IPS DF 19.7 (cell line): ENCODE measurements around the gene KCNA3.

Experiments used
- DNase-seq: peaks from one replicate; pipeline ENCODE4 v3.0.0-alpha.2; 2013; ENCODE audit warnings: low read depth, low spot score

Gene KCNA3

GRCh38 chr1:110639724-110640386 is 34.9 kb downstream of the KCNA3 start:
- no peak for DNase-seq

DNA sequence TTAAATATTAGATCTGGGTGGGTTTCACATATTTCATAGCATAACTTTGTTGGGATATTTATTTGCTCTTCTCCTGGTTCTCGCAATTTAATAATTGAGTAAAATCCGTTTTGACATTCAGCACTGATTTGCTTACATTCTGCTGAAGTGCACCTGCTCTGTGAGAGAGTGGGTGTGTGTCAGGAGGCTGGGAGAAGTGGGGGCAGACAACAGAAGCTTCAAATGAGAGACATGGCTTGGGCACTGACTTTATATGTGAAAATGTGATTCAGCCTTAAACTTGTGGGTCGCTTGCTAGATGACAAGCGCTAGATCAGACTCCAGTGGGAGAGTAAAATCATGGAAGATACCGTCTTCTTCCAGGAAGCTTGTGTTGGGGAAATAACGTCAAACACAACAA is 36.2 kb downstream of the KCNA3 start:
- no peak for DNase-seq

DNA sequence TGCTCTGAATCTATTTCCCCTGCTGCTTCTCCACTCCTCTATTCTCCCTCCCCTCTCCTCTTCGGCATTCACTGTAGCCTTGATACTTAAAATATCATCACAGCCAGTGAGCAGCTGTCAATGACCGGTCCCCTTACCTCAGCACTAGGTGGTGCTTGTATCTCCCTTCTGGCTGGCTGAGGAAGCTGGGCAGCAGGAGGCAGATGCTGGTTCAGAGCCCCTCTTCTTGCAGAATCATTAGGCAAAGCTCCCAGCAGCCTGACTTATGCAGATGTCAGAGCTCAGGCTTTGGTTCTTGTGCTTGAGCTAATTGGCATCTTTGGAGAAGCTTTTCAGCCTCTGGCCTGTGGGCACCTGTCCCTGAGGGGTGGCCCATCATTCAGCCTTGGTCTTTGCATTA is 36.7 kb downstream of the KCNA3 start:
- DNase-seq, result no peak

- DNase-seq, result no peak
These were observed 37.3 kb downstream of the KCNA3 start for GRCh38 chr1:110637475-110637874.

DNA sequence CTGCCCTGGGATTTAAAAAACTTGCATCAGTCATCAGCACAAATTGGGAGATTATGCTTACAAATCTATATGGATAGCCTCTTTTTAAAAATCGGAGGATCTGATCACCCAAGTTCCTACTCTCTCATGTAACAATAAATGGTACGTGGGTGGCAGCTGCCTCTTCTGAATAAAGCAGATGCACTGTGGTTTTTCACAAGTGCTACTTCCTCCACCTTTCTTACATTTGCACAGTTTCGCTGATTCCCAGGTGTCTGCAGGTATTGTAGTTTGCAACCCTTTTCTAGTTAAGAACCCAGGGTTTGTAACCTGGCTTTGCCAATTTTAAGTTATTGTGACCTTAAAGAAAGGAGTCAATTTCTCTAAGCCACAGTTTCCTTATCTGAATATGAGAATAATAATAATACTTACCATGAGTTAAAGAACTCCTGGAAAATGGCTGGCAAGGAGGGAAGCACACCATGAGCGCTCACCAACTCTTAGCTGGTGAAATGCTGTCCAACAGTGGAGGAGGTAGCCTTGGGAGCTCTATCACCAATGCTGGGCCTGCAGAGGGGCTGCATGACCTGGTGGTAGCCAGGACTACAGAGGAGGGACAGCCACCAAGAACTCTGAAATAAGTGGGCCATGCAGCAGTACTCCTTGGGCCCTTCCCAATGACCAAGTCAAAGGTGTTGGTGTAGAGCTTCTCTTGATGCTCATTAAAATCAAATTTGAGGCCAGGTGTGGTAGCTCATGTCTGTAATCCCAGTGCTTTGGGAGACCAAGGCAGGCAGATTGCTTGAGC is 38.4 kb downstream of the KCNA3 start:
- DNase-seq, result no peak

DNA sequence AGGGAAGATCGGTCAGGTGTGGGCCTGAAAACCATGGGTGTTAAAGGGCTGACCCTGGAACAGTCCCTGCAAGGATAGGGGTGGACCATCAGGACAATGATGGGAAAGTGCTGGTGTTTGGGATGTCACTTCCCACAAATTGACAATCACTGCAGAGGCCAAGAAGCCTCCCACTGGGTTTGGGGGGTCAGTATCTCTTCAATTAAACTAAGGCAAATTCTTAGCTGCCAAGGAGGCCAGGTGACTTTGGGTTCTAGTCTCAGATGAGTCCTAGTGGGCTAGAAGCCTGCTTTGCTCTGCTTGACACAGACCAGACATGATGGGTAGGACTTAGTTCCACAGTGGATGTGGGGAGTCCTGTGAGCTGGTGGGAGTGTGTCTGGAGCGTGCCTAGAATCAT is 39.3 kb downstream of the KCNA3 start:
- DNase-seq, result no peak

DNA sequence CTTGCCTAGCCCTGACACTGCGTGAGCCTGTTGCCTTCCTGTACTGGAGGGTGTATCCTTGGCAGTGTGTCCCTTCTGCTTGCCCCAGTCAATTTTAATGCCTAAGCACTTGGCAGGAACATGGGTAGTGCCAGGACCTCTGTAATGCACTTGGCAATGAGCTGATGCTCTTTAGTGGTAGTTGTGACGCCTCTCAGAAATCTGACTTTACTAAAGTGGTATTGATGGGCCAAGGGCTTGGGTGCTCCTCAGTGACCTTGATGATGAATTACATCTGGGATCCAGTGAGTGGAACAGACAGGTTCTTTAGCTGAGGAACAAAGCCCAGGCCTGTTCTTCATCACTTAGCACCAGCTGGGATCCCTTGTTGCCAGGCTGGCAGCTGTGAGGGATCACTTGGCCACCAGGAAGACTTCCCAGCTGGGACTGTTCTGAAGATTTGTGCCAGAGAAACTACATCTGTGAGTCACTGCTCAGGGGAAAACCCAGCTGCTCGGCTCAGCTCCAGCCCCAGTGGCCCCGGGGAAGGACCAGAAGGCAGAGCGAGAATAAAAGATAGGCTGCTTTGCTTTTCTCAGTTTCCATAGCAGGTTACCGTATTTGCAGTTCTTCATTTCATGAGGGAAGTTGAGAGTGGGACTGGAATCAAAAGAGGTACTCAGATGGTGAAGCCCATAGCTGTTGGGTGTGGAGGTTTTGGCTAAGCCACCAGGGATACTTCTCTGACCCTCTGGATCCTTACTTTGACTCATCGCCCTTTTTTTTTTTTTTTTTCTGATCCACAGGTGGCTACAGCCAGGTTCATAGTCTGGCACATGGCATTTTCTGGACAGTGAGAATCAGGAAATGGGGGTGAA is 40.1 kb downstream of the KCNA3 start:
- DNase-seq, result no peak

DNA sequence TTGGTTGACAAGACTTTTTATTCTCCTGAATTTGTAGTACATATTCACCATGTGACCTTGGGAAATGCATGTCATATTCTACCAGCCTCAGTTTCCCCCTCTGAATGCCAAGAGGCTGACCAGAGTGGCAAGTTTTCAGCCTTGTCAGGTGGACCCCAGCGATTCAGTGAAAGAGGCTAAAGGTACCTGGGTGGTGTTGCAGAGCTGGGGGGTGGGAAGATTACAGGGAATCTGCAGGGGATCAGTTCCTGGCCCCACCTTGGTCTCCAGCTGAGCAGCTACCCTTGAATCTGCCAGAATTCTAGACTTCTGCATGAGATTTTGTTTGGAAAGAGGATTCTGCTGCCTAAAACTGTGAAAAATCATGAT is 40.7 kb downstream of the KCNA3 start:
- DNase-seq, result no peak

DNA sequence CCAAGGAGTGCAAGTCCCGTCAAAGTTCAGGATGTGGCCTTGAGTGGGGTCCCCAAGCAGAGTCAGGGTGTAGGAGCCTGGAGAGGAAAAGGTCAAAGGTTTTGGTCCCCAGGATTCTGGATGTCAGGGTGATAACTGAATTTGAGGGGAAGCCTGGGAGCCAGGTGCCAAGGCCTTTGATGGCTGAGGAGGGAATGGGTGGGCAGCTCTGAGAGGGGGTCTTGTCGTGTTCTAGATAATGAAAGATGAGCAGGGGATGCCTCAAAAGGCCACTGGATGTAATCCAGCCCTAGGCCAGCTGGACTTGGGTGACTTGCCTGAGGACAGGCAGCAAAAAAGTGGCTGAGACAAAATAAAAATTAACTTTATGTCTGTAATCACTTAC is 41.1 kb downstream of the KCNA3 start:
- no peak for DNase-seq

GRCh38 chr1:110631836-110632620 is 42.7 kb downstream of the KCNA3 start:
- no peak for DNase-seq

DNA sequence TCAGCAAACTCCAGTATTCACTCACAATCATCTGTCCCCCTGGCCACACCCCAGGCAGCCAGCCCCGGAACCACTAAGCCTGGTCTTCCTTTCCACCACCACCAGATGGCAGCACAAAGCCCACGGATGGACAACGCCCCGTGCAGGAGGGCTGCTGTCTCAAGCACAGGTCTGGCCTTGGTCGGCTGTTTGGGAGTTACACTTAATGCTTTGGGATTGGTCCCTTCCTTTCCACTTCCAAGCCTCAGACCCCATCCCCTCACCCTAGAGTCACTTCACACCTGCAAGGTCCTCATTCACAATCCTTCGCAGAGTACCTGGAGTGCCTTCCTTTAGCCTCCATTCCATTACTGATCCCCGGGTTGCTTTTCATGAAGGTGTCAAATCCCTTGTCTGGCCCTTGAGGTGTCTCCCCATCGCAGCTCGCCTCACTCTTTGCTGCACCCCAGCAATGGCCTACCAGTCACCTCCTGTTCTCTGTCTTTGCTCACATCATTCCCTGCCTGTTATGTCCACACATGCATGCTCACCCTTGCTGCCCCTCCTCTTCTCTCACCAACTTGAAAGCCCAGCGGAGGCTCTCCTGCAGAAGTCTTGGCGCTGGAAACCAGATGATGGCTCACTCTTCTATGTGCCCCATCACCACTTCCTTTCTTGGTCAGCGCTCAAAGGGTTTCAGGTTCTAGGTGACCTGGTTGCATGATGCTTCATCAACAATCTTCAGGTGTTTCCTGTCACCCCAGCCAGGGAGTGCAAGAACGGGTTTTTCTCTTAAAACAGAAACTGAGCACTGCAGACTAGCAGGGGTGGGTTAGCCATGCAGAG is 43.7 kb downstream of the KCNA3 start:
- DNase-seq, result no peak

GRCh38 chr1:110628323-110629105 is 46.2 kb downstream of the KCNA3 start:
- no peak for DNase-seq

DNA sequence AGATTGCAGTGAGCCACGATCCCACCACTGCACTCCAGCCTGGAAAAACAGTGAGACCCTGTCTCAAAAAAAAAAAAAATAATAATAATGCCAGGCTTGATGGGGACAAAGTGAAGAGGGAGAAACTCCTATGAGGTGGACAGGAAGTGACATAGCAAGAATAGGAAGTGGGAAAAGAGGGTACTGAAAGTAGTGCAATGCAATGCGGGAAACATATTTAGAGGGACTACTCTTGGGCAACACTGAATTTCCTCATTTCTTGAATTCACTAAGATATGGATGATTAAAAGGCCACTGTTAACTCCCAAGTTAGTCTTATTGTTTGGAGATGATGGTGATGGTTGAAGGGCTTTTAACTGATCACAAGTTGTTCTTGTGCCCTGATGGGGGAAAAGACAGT is 47.0 kb downstream of the KCNA3 start:
- DNase-seq, result no peak

GRCh38 chr1:110626889-110627288 is 47.9 kb downstream of the KCNA3 start:
- no peak for DNase-seq
